SU-DHL-6 (cell line): ENCODE measurements around the gene SELENOS.

Source experiments
- H2AFZ ChIP-seq: fragments of 200-600 bp; sonication (generic); 2 replicates; pipeline ENCODE4 v1.6.1; 2014; ENCODE audit warnings: low read depth, mild to moderate bottlenecking, moderate library complexity, mixed read lengths, antibody characterized with exemption, low read length; ENCODE audit not compliant: severe bottlenecking
- H3F3A ChIP-seq: fragments of 200-600 bp; shearing (Covaris generic); 2 replicates; pipeline ENCODE4 v1.6.0; 2016; ENCODE audit warnings: antibody characterized with exemption, mild to moderate bottlenecking; ENCODE audit not compliant: insufficient read depth
- H3K27ac ChIP-seq: fragments of 200-600 bp; sonication (generic); 2 replicates; pipeline ENCODE4 v1.5.1; 2016; ENCODE audit warnings: low read depth, mild to moderate bottlenecking, low read length, moderate library complexity, mixed read lengths
- H3K27me3 ChIP-seq: fragments of 200-600 bp; sonication (generic), shearing (Covaris generic); 2 replicates; pipeline ENCODE4 v1.6.0; 2014; ENCODE audit warnings: mild to moderate bottlenecking, low read length
- H3K36me3 ChIP-seq: fragments of 200-600 bp; sonication (generic); 2 replicates; pipeline ENCODE4 v1.6.1; 2014; ENCODE audit warnings: mild to moderate bottlenecking, low read length, mixed read lengths
- H3K4me2 ChIP-seq: fragments of 300-600, 200-600 bp; shearing (Covaris generic), sonication (generic); 2 replicates; pipeline ENCODE4 v1.6.0; 2014; ENCODE audit warnings: low read length, low read depth, mild to moderate bottlenecking; ENCODE audit not compliant: poor library complexity, severe bottlenecking
- H3K4me3 ChIP-seq: fragments of 200-600 bp; sonication (generic); 2 replicates; pipeline ENCODE4 v1.5.1; 2014; ENCODE audit warnings: antibody characterized with exemption, low read length, mild to moderate bottlenecking, mixed read lengths; ENCODE audit not compliant: insufficient read depth, poor library complexity, severe bottlenecking
- H3K79me2 ChIP-seq: fragments of 200-600 bp; sonication (generic); 2 replicates; pipeline ENCODE4 v1.6.1; 2014; ENCODE audit warnings: mild to moderate bottlenecking, low read length, moderate library complexity; ENCODE audit not compliant: insufficient read depth
- H3K9ac ChIP-seq: fragments of 200-600 bp; sonication (generic); 2 replicates; pipeline ENCODE4 v1.7.0; 2014; ENCODE audit warnings: mild to moderate bottlenecking, low read length
- H3K9me2 ChIP-seq: fragments of 200-600 bp; sonication (generic); replicated peaks from 2 replicates; pipeline ENCODE4 v1.6.1; 2014; ENCODE audit warnings: low read length; ENCODE audit not compliant: insufficient read depth
- H3K9me3 ChIP-seq: fragments of 200-600 bp; sonication (generic); 2 replicates; pipeline ENCODE4 v1.6.1; 2014; ENCODE audit warnings: low read length, mixed read lengths; ENCODE audit not compliant: insufficient read depth
- H4K20me1 ChIP-seq: fragments of 200-600 bp; sonication (generic); 2 replicates; pipeline ENCODE4 v1.6.1; 2014; ENCODE audit warnings: low read depth, mild to moderate bottlenecking, antibody characterized with exemption, low read length, moderate library complexity, mixed read lengths
- CTCF ChIP-seq: fragments of 200-600 bp; sonication (generic); IDR thresholded peaks from one replicate; pipeline ENCODE4 v1.5.1; 2017; ENCODE audit warnings: antibody characterized with exemption, mild to moderate bottlenecking, low read length, moderate library complexity; ENCODE audit not compliant: insufficient read depth, poor library complexity, severe bottlenecking
- EZH2phosphoT487 ChIP-seq: fragments of 200-600 bp; sonication (generic), shearing (Covaris generic); conservative IDR thresholded peaks from 2 replicates; pipeline ENCODE4 v1.6.1; 2018; ENCODE audit warnings: mild to moderate bottlenecking, antibody characterized with exemption, low read length, moderate library complexity, mixed read lengths

SELENOS gene

GRCh38 chr15:101306341-101307047 is 29.2 kb upstream of the SELENOS start:
- Histone ChIP-seq H3K9ac (no peak overlapping the region), H3K27ac (no peak overlapping the region), H3K79me2 (no peaks in the 10 kb centered on the region), H3F3A (no peaks in the 10 kb centered on the region), H3K36me3 (no peaks in the 10 kb centered on the region), H2AFZ (no peak overlapping the region), H3K9me2 (no peaks in the 10 kb centered on the region), H3K4me3 (no peak overlapping the region), H3K27me3 (no peaks in the 10 kb centered on the region), H3K9me3 (no peaks in the 10 kb centered on the region), H3K4me2 (no peak overlapping the region), H4K20me1 (no peaks in the 10 kb centered on the region)
- TF ChIP-seq CTCF (no peak), EZH2phosphoT487 (no peak)

GRCh38 chr15:101305820-101306255 is 28.6 kb upstream of the SELENOS start:
- Histone ChIP-seq H3K79me2 (no peaks in the 10 kb centered on the region), H3K27ac (no peak overlapping the region), H3K36me3 (no peaks in the 10 kb centered on the region), H2AFZ (no peak overlapping the region), H3F3A (no peaks in the 10 kb centered on the region), H3K27me3 (no peaks in the 10 kb centered on the region), H3K4me2 (no peak overlapping the region), H3K9me2 (no peaks in the 10 kb centered on the region), H3K9ac (no peak overlapping the region), H3K9me3 (no peaks in the 10 kb centered on the region), H3K4me3 (no peak overlapping the region), H4K20me1 (no peaks in the 10 kb centered on the region)
- no peak for TF ChIP-seq EZH2phosphoT487

GRCh38 chr15:101303408-101303807 is 26.1 kb upstream of the SELENOS start:
- H3K27ac ChIP-seq: no peak overlapping the region
- H3K27me3 ChIP-seq: no peaks in the 10 kb centered on the region
- no peaks in the 10 kb centered on the region for H4K20me1 ChIP-seq
- H3F3A ChIP-seq: no peaks in the 10 kb centered on the region
- H3K9me3 ChIP-seq: no peaks in the 10 kb centered on the region
- H3K9ac ChIP-seq: no peak overlapping the region
- no peak for TF ChIP-seq CTCF
- no peak for TF ChIP-seq EZH2phosphoT487
- no peak overlapping the region for H3K4me2 ChIP-seq
- H3K36me3 ChIP-seq: no peaks in the 10 kb centered on the region
- H3K4me3 ChIP-seq: no peak overlapping the region
- H2AFZ ChIP-seq: no peak overlapping the region
- H3K79me2 ChIP-seq: no peaks in the 10 kb centered on the region
- no peaks in the 10 kb centered on the region for H3K9me2 ChIP-seq
